Stimulated activated CD4-positive, alpha-beta T cell treated with anti-CD3 and anti-CD28 coated beads, TNF-alpha, amount 100 ng/mL, for 48 hours (primary cell): Measurements from ENCODE around the gene CXCL5.
"Not testable (repeated sequence)": the region's sequence is repeated elsewhere in the genome, so short reads cannot be mapped to it uniquely, and the experiment has no call there.

ENCODE experiments used
- DNase-seq, 3 donors: peaks; one replicate each; pipeline ENCODE4 v3.0.0-alpha.2; 2020; ENCODE audit warnings: low read depth in 3 of 3

The CXCL5 gene

GRCh38 chr4:74015126-74015780 is 16.8 kb upstream of the CXCL5 start:
- no peak for DNase-seq

GRCh38 chr4:74014332-74014731 is 15.9 kb upstream of the CXCL5 start:
- DNase-seq = no peak

- no peak for DNase-seq
These were observed 14.8 kb upstream of the CXCL5 start for GRCh38 chr4:74013264-74013663.

DNA sequence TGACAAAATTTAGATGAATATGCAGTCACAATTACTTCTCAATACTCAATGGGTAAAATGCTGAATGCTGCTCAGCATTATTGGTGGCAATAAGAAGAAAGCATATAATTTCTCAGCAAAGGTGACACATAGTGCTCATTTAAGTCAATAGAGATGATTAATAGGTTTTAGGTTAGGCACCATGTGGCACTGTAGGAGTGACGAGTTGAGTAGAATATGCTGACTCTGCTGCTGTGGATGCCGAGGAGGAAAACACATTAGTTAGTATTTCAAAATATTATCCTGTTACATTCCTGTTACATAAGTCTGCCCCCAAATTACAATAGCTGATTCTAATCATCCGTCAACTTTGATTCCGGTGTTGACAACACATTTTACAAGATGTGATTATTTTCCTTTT is 13.7 kb upstream of the CXCL5 start:
- DNase-seq = no peak

DNA sequence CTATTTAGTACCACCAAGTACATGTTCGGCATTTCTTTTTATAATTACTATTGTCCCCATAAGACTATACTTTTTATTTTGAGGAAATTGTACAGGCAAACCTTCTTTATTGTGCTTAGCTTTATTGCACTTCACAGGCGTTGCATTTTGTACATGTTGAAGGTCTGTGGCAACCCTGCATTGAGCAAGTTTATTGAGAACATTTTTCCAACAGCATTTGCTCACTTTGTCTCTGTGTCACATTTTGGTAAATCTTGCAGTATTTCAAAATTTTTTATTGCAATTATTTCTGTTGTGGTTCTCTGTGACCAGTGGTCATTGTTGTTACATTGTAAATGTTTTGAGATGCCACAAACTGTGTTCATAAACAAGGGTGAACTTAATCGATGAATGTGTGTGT is 10.8 kb upstream of the CXCL5 start:
- DNase-seq = no peak

GRCh38 chr4:74006009-74006476 is 7.6 kb upstream of the CXCL5 start:
- no peak for DNase-seq

GRCh38 chr4:74005528-74005927 is 7.1 kb upstream of the CXCL5 start:
- no peak for DNase-seq

DNA sequence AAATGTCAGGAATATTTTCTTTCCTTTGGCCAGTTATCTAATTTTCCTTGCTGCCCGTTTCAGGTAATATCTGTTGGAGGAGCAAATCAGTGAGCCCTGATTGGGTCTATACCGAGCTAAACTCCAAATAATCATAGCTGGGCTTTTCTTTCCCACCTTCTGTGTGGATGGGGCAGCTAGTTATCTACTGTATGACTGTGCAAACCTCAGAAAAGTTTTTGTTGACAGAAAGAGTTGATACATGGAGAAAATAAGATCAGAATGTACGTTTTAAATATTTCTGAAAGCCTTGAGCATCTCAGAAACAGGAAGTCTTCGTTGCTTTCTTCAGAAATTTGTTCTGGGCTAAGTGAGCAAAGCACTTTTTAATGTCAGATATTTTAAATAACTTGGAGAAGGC is 6.2 kb upstream of the CXCL5 start:
- DNase-seq = no peak

DNA sequence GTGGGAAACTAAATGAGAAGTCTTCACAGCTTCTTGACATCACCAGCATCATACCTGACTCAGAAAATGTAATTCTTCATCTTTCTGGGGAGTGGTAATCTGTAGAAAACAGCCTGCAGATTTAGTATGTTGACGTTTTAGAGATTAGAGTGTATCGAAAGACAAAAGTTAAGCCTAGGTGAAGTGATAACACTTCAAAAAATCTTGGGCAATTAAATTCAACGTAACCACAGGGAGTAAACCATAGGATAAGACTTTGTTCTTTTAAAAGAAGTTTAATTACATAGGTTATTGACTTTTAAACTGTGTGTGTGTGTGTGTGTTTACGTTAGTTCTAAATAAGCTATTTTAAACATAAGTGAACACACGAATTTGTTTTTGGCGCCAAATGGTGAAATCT is 1.8 kb upstream of the CXCL5 start:
- DNase-seq = no peak

DNA sequence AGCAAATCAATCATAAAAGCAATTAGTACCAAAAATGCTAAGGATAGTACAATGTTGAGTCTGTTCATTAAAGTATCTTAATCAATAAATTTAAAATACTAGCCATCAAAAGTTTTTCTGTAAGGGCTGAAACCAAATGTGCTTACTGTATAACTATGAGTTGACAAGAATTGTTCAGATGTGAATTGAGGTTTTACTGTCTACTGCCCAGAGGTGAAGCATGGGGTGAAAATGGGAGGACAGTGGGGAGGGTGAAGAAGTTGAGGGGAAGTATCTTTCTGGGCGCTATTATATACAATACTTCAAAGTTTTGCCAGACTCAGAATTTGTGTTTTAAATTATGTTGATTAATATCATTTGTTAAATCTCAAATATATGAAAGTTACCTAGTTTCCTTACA is 6.4 kb downstream of the CXCL5 start:
- no peak for DNase-seq

- no peak for DNase-seq
These were observed 6.8 kb downstream of the CXCL5 start for GRCh38 chr4:73991742-73992000.

DNA sequence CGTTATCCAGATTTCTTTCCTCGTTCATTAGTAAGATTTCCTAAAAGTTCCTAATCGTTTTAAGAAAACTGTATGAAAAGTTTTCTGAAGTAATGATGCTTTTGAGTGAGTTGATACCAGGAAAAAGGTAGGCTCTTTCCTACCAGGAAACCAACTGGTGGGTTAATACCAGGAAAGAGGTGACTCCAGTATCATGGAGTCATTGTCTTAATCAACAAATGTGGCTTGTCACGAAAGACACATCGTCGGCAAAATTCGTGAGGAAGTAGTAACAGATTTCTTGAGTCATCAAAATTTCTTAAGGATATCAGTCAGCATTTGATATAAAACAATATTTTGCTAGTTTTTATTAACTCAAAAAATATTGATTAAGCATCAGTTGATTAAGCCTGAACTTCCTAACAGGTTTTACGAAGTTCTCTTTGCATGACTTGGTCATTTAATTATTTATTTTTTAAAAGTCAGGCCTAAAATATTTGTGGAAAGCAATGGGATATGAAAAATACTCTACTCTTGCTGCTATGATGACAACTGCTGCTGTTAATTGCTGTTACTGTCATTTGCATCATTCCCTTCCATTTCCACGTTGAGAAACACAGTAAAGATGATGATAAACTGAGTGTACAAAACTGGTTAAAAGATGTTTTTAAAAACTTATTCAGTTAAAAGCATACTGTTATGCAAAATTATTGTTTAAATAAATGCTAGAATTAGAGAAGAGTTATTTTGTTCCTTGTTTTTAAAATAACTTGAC is 7.3 kb downstream of the CXCL5 start:
- DNase-seq = no peak

DNA sequence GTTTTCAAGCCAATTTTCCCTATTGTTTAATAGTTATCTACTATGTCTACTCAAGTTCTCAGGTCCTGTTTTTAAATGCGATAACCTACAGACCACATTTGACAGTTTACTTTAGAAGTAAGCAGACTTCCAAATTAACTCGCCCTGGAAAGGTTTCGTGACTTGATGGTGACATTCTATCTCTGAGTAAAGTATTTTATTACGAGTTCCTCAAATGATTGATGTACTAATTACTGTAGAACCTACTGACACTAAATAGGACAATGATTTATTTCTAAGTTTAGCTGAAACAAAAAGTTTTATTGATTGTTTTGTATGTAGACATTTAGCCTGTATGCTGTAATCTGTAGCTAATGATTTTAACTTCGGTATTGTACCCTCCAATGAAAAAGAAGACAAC is 8.5 kb downstream of the CXCL5 start:
- no peak for DNase-seq

- no peak for DNase-seq
These were observed 9.4 kb downstream of the CXCL5 start for GRCh38 chr4:73989031-73989430.

DNA sequence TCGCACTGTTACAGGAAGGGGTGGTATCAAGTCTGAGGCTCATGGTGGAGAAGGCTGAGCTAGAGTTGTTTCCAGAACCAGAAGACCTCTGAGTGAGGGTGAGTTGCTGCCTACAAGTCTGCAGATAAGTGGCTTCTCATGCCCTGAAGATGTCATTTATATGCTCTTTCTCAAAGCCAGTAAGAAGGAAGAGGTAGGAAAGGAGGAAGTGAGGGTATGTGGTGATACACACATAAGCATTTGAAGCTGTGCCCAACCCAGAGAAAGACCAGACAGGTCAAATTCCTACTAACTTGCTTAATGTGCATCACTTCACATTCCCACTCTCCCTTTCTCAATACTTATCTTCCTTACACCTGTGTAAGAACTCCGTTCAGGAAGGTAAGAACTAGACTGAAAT is 10.4 kb downstream of the CXCL5 start, which contains the start of gene PPBP:
TSS of gene PPBP (minus strand) at position 130 of the 400 bp plus-strand sequence. CDS start at position 43, 87 bp downstream.
- no peak for DNase-seq

DNA sequence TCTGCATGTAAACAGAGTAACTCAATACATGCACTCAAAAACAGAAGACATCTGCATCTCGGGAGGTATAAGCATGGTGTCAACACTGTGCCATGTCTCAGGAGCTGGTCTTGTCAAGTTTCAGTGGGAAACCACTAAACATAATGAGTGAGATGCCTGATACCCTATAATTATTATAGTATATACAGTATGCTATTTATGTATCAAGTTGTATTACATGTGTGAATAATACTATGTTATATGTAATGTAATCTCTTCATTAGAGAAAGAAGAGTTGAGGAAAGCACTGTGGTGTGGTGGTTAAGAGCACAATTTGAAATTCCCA is 13.0 kb downstream of the CXCL5 start:
- no peak for DNase-seq

DNA sequence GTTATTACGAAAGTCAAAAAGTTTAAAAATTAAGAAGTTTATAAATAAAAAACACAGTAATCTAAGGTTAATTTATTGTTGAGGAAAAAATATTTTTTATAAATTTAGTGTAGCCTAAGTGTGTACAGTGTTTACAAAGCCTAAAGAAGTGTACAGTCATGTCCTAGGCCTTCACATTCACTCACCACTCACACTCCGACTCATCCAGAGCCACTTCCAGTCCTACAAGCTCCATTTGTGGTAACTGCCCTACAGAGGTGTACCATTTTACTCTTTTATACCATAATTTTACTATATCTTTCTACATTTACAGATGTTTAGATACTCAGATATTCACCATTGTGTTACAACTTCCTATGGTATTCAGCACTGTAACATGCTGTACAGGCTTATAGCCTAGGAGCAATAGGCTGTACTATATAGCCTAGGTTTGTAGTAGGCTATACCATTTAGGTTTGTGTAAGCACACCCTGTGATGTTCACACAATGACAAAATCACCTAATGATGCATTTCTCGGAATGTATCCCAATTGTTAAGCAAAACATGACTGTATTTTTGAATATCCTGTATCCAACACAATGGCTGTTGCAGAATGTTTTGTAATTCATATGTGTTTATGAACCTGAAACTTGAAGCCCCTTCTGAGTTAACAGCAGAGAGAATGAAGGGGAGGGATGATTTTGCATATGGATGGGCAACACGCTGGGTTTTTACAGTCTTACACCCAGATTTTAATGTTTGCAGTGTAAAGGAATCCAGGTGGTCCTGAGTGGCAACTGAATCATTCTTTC is 13.5 kb downstream of the CXCL5 start:
- DNase-seq = no peak

- not testable (repeated sequence) for DNase-seq
These were observed 17.3 kb downstream of the CXCL5 start for GRCh38 chr4:73981175-73981574.

GRCh38 chr4:73979407-73979957 is 19.0 kb downstream of the CXCL5 start:
- no peak for DNase-seq

GRCh38 chr4:73978886-73979285 is 19.6 kb downstream of the CXCL5 start:
- no peak for DNase-seq

- DNase-seq = no peak
These were observed 21.8 kb downstream of the CXCL5 start for GRCh38 chr4:73976716-73977115.

DNA sequence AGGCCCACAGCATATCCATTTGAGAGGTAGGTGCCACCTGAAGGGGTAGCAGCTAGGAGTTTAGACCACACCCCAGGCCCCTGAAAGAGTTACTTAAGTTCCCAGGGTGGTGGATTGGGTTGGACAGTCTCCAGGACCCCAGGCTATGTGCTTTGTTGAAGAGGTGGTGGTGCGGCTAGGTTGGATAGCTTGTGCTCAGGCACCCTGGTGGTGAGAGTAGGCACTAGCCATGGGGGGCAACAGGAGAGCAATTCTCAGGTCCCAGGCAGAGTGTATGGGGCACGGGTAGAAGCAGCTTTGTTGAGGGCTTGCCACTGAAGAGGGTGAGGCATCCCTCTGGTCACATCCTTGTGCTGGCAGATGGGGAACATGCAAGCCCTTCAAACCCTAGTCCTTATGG is 22.3 kb downstream of the CXCL5 start:
- no peak for DNase-seq

DNA sequence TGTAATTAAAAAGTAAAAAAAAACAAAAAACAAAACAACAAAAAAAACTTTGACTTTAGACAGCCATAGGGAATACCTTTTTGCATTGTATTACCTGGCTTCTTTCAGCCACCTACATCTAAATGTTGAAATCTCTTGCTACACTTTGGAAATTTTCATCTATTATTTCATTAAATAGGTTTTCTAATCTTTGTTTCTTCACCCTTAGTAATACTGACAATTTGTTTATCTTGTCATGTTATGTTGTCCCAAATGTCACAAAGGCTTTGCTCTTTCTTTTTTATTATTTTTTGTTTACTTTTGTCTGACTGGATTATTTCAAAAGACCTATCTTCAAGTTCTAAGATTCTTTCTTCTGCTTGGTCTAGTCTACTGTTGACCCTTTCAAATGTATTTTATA is 24.1 kb downstream of the CXCL5 start:
- DNase-seq = no peak
